Kidney glomerular epithelial cell (primary cell): ENCODE results near the gene FAM53B.
"Not testable (repeated sequence)": the region's sequence is repeated elsewhere in the genome, so short reads cannot be mapped to it uniquely, and the experiment has no call there.

ENCODE experiments used
- DNase-seq: peaks from one replicate; lab custom pipeline; 2025; lab: John Stamatoyannopoulos, UW

FAM53B gene

GRCh38 chr10:124626759-124627380 lies 117.3 kb downstream of the FAM53B start:
- no peak for DNase-seq

- DNase-seq = no peak
Observed at GRCh38 chr10:124625831-124626238, 118.3 kb downstream of the FAM53B start.

GRCh38 chr10:124624895-124625294 lies 119.3 kb downstream of the FAM53B start:
- DNase-seq = no peak

- no peak for DNase-seq
Observed at GRCh38 chr10:124624466-124624865, 119.7 kb downstream of the FAM53B start.

- DNase-seq = no peak
Observed at GRCh38 chr10:124624006-124624405, 120.2 kb downstream of the FAM53B start.

- DNase-seq = no peak
Observed at GRCh38 chr10:124622866-124623536, 121.2 kb downstream of the FAM53B start.

GRCh38 chr10:124622158-124622557 lies 122.0 kb downstream of the FAM53B start:
- DNase-seq = no peak

- no peak for DNase-seq
Observed at GRCh38 chr10:124621637-124622036, 122.5 kb downstream of the FAM53B start.

- DNase-seq = no peak
Observed at GRCh38 chr10:124619802-124620490, 124.2 kb downstream of the FAM53B start.

GRCh38 chr10:124619195-124619594 lies 125.0 kb downstream of the FAM53B start:
- DNase-seq = no peak

- no peak for DNase-seq
Observed at GRCh38 chr10:124618470-124619073, 125.6 kb downstream of the FAM53B start.

- DNase-seq = no peak
Observed at GRCh38 chr10:124616836-124617130, 127.4 kb downstream of the FAM53B start.

GRCh38 chr10:124616040-124616835 lies 127.9 kb downstream of the FAM53B start:
- DNase-seq = no peak

GRCh38 chr10:124615259-124615658 lies 128.9 kb downstream of the FAM53B start:
- DNase-seq = no peak

GRCh38 chr10:124614003-124614659 lies 130.0 kb downstream of the FAM53B start:
- no peak for DNase-seq

- DNase-seq = no peak
Observed at GRCh38 chr10:124612611-124613498, 131.3 kb downstream of the FAM53B start.

- DNase-seq = no peak
Observed at GRCh38 chr10:124611738-124612137, 132.4 kb downstream of the FAM53B start.

- DNase-seq = not testable (repeated sequence)
Observed at GRCh38 chr10:124610851-124611250, 133.3 kb downstream of the FAM53B start.

- not testable (repeated sequence) for DNase-seq
Observed at GRCh38 chr10:124610186-124610585, 134.0 kb downstream of the FAM53B start.

GRCh38 chr10:124609698-124610097 lies 134.5 kb downstream of the FAM53B start:
- DNase-seq = no peak
